K562 (cell line): ENCODE results near the gene ACAD10. TPM values are rescaled to one million over a fixed set of nuclear protein-coding genes. Genes with fewer than 3 reads are reported as not detected.

Experiments used
- ARID1B ChIP-seq: fragments of 450-650 bp; IDR thresholded peaks from 2 replicates; pipeline ENCODE4 v1.6.1; 2016; ENCODE audit warnings: antibody characterized with exemption, mild to moderate bottlenecking, inconsistent platforms
- BDP1 ChIP-seq: IDR thresholded peaks from 3 replicates; pipeline ENCODE4 v1.6.1; 2011; ENCODE audit not compliant: insufficient read length, insufficient read depth
- CBX1 ChIP-seq: sonication (generic); IDR thresholded peaks from 2 replicates; pipeline ENCODE4 v1.6.1; 2016; ENCODE audit warnings: antibody characterized with exemption, low read depth, mild to moderate bottlenecking
- COPS2 ChIP-seq: fragments of 450-650 bp; conservative IDR thresholded peaks from 2 replicates; pipeline ENCODE4 v1.6.1; 2016; ENCODE audit warnings: mild to moderate bottlenecking, moderate library complexity
- E2F4 ChIP-seq: sonication (generic); formaldehyde crosslinking; IDR thresholded peaks from 2 replicates; pipeline ENCODE4 v1.8.0; 2022; ENCODE audit warnings: mild to moderate bottlenecking, low read depth, missing genetic modification reagents
- FOXK2 ChIP-seq, 2 experiments: fragments of 450-650 bp; IDR thresholded peaks in 1 of 2; conservative IDR thresholded peaks in 1 of 2; 2 replicates each; pipeline ENCODE4 v1.6.1; 2016; ENCODE audit warnings: low read depth in 2 of 2, mild to moderate bottlenecking in 1 of 2
- GATAD2B ChIP-seq: fragments of 450-650 bp; IDR thresholded peaks from 2 replicates; pipeline ENCODE4 v1.6.1; 2017; ENCODE audit warnings: mild to moderate bottlenecking, borderline replicate concordance
- HDAC1 ChIP-seq, 2 experiments: fragments of 450-650 bp; IDR thresholded peaks; 2 replicates each; pipeline ENCODE4 v1.6.1; 2016 to 2017; ENCODE audit warnings: inconsistent platforms in 1 of 2, mild to moderate bottlenecking in 1 of 2, moderate library complexity in 1 of 2
- HMG20A ChIP-seq: fragments of 450-650 bp; formaldehyde crosslinking; conservative IDR thresholded peaks from 2 replicates; pipeline ENCODE4 v1.4.0; 2020; ENCODE audit warnings: mild to moderate bottlenecking, mixed read lengths
- MCM2 ChIP-seq: fragments of 450-650 bp; IDR thresholded peaks from 2 replicates; pipeline ENCODE4 v1.6.1; 2017; ENCODE audit warnings: low read depth, mild to moderate bottlenecking
- NELFE ChIP-seq: IDR thresholded peaks from 2 replicates; pipeline ENCODE4 v1.6.1; 2011; ENCODE audit warnings: mild to moderate bottlenecking; ENCODE audit not compliant: insufficient read depth, insufficient read length
- NFE2 ChIP-seq: IDR thresholded peaks from 2 replicates; pipeline ENCODE4 v1.6.1; 2014; ENCODE audit warnings: antibody characterized with exemption, low read depth
- PCBP2 ChIP-seq: fragments of 200-400 bp; formaldehyde crosslinking; IDR thresholded peaks from 2 replicates; pipeline ENCODE4 v1.6.1; 2018; ENCODE audit warnings: low read length, low read depth, mild to moderate bottlenecking, moderate library complexity; ENCODE audit not compliant: poor library complexity, severe bottlenecking
- PHF20 ChIP-seq: fragments of 450-650 bp; IDR thresholded peaks from 2 replicates; pipeline ENCODE4 v1.6.1; 2018; ENCODE audit not compliant: partially characterized antibody
- SMAD4 ChIP-seq: fragments of 250-450 bp; sonication (Bioruptor Pico); conservative IDR thresholded peaks from 2 replicates; pipeline ENCODE4 v1.8.0; 2021; ENCODE audit warnings: inconsistent platforms, mild to moderate bottlenecking, moderate library complexity
- SP1 ChIP-seq: sonication (generic); formaldehyde crosslinking; IDR thresholded peaks from 2 replicates; pipeline ENCODE4 v1.8.1; 2022; ENCODE audit warnings: mild to moderate bottlenecking, missing genetic modification reagents
- TBL1XR1 ChIP-seq, 2 experiments: IDR thresholded peaks; 2 replicates each; pipeline ENCODE4 v1.6.1; 2012; ENCODE audit warnings: improper control_type of control experiment in 2 of 2, low read length in 2 of 2, mild to moderate bottlenecking in 1 of 2
- TCF7L2 ChIP-seq: fragments of 150-350 bp; IDR thresholded peaks from 2 replicates; pipeline ENCODE4 v1.6.1; 2016; ENCODE audit warnings: low read depth, mild to moderate bottlenecking, low read length, moderate library complexity
- UBTF ChIP-seq, 2 experiments: IDR thresholded peaks; 2 replicates each; pipeline ENCODE4 v1.6.1; 2012; ENCODE audit warnings: improper control_type of control experiment in 2 of 2, low read depth in 2 of 2, low read length in 2 of 2, borderline replicate concordance in 1 of 2
- USF1 ChIP-seq: sonication (generic); formaldehyde crosslinking; IDR thresholded peaks from 2 replicates; pipeline ENCODE4 v1.9.0; 2022; ENCODE audit warnings: mild to moderate bottlenecking, missing genetic modification reagents
- ZBTB17 ChIP-seq: fragments of 450-650 bp; formaldehyde crosslinking; IDR thresholded peaks from 2 replicates; pipeline ENCODE4 v1.4.0; 2020; ENCODE audit warnings: mild to moderate bottlenecking
- ZC3H8 ChIP-seq: fragments of 450-650 bp; IDR thresholded peaks from 2 replicates; pipeline ENCODE4 v1.6.1; 2017
- ZFPM2 ChIP-seq: fragments of 250-450 bp; sonication (Bioruptor Pico); IDR thresholded peaks from 2 replicates; pipeline ENCODE4 v1.5.1; 2022; ENCODE audit warnings: mild to moderate bottlenecking
- ZFX ChIP-seq: sonication (generic); formaldehyde crosslinking; IDR thresholded peaks from 2 replicates; pipeline ENCODE4 v1.8.0; 2022; ENCODE audit warnings: mild to moderate bottlenecking, missing genetic modification reagents, moderate library complexity
- ZNF146 ChIP-seq: IDR thresholded peaks from one replicate; pipeline ENCODE4 v1.6.1; 2018; ENCODE audit warnings: missing compliant biosample characterization; ENCODE audit not compliant: unreplicated experiment
- ZNF324 ChIP-seq: fragments of 250-450 bp; sonication (Bioruptor Pico); IDR thresholded peaks from 2 replicates; pipeline ENCODE4 v1.4.0; 2020; ENCODE audit warnings: mild to moderate bottlenecking
- ZNF561 ChIP-seq: fragments of 450-650 bp; formaldehyde crosslinking; conservative IDR thresholded peaks from 2 replicates; pipeline ENCODE4 v1.4.0; 2020; ENCODE audit warnings: mild to moderate bottlenecking, moderate library complexity
- polyA plus RNA-seq, 8 experiments: library from polyadenylated mRNA; depleted of rRNA in 4 of 8; stranded (reverse) in 5 of 8; unstranded in 3 of 8; fragments of >200 nt; fragmentation: Nextera tagmentation in 2 of 8; fragmentation: Illumina TruSeq in 1 of 8; extraction: Ambion mirVana in 2 of 8; extraction: Trizol in 1 of 8; gene quantifications; 2 replicates each; pipeline versions ENCODE4 v1.2.1 to v1.2.3, GENCODE V29; 2011 to 2014; ENCODE audit warnings: inconsistent platforms in 1 of 8, missing spikeins in 1 of 8
- total RNA-seq, 7 experiments: library from RNA; depleted of rRNA in 6 of 7; stranded (reverse); fragments of >200 nt in 6 of 7; fragmentation: Illumina TruSeq in 2 of 7; extraction: Trizol in 2 of 7; gene quantifications; 2 replicates each; pipeline versions ENCODE4 v1.2.1 to v1.2.3, GENCODE V29; 2011 to 2021; ENCODE audit warnings: low replicate concordance in 1 of 7

The ACAD10 gene
- total and polyA plus RNA-seq, 9 of the 15 experiments (the other 6 are each of a cell fraction or from before 2014, with no cell fraction given): 2.3 to 19.2 (median 12.0) TPM

GRCh38 chr12:111685811-111686573 is at the start of gene ACAD10, which contains the start of gene BRAP (continued):
- TF ChIP-seq COPS2 (no peak), BDP1 (no peak), ZNF146 (no peak), TCF7L2 (no peak), PHF20 (peak; percentile 70), SP1 (CRISPR knock-in tag) (peak; percentile 81; the same call in 1 of the 2 replicates), E2F4 (CRISPR knock-in tag) (peak; percentile 65; the same call in 1 of the 2 replicates), ZFPM2 (CRISPR knock-in tag) (no peak), ARID1B (peak; percentile 58), ZNF324 (CRISPR knock-in tag) (0 out of 2 replicates have a peak, but pooled peaks have one; percentile 12), HMG20A (no peak), UBTF (IDR thresholded peaks at IDR 0.05; ENCODE audit: borderline replicate concordance in 1 of 2, low read depth in 2 of 2, low read length in 2 of 2) (peak; percentile 59 to 64; a peak in 1 of 4 replicates), NELFE (peak; percentile 39), ZFX (CRISPR knock-in tag) (peak; percentile 79), HDAC1 (IDR thresholded peaks at IDR 0.05) (peak in 1 of 2 experiments; percentile 85; a peak in 2 of 4 replicates), FOXK2 (conservative IDR thresholded peaks at IDR 0.05 in 1 of 2, IDR thresholded peaks at IDR 0.05 in 1 of 2; ENCODE audit: low read depth in 2 of 2) (peak; percentile 81 to 82), TBL1XR1 (IDR thresholded peaks at IDR 0.05; ENCODE audit: low read length in 2 of 2) (no peak; a peak in 1 of 4 replicates), CBX1 (peak; percentile 98), MCM2 (no peak), SMAD4 (CRISPR knock-in tag) (peak; percentile 77), ZC3H8 (no peak), PCBP2 (no peak), ZNF561 (no peak), GATAD2B (0 out of 2 replicates have a peak, but pooled peaks have one; percentile 40), USF1 (CRISPR knock-in tag) (no peak), NFE2 (no peak), ZBTB17 (CRISPR knock-in tag) (0 out of 2 replicates have a peak, but pooled peaks have one; percentile 41)
